Natural killer cell (primary cell): Measurements from ENCODE around the gene CCDC57. TPM values are rescaled to one million over a fixed set of nuclear protein-coding genes. Genes with fewer than 3 reads are reported as not detected.

ENCODE experiments used
- ATAC-seq, 3 donors: fragments of 150-1000 bp in 2 of 3; fragments of 200-7000 bp in 1 of 3; cut with Tn5 transposase; 1 replicate in 1 of 3; 2 replicates in 2 of 3; pipeline ENCODE4 v1.10.0; 2021; ENCODE audit warnings: mild to moderate bottlenecking in 2 of 3, moderate library complexity in 2 of 3
- DNase-seq, 2 donors: peaks; one replicate each; pipeline versions ENCODE4 v3.0.0 to v3.0.0-alpha.2; 2013 to 2021; ENCODE audit warnings: mixed read lengths in 1 of 2
- H3K27ac ChIP-seq: one replicate; pipeline ENCODE4 v1.5.1; 2013; ENCODE audit warnings: mild to moderate bottlenecking, low read length
- H3K27me3 ChIP-seq: one replicate; pipeline ENCODE4 v1.6.1; 2013; ENCODE audit warnings: low read length; ENCODE audit not compliant: control insufficient read depth, insufficient read depth
- H3K36me3 ChIP-seq: one replicate; pipeline ENCODE4 v1.6.1; 2013; ENCODE audit warnings: low read length; ENCODE audit not compliant: control insufficient read depth, insufficient read depth
- H3K4me1 ChIP-seq: one replicate; pipeline ENCODE4 v1.6.1; 2013; ENCODE audit warnings: low read length; ENCODE audit not compliant: control insufficient read depth, insufficient read depth
- H3K4me3 ChIP-seq: one replicate; pipeline ENCODE4 v1.5.1; 2013; ENCODE audit warnings: low read length
- H3K9me3 ChIP-seq: one replicate; pipeline ENCODE4 v1.6.1; 2013; ENCODE audit warnings: low read length; ENCODE audit not compliant: control insufficient read depth, insufficient read depth
- H3K27ac Mint-ChIP-seq, 2 donors: one replicate each; pipeline ENCODE4 v1.8.0; 2022; ENCODE audit warnings: mild to moderate bottlenecking in 2 of 2, mixed read lengths in 2 of 2, moderate library complexity in 1 of 2
- H3K27me3 Mint-ChIP-seq, 2 donors: one replicate each; pipeline ENCODE4 v1.8.0; 2022; ENCODE audit warnings: low read depth in 2 of 2, mixed read lengths in 2 of 2
- H3K36me3 Mint-ChIP-seq: one replicate; pipeline ENCODE4 v1.8.0; 2022; ENCODE audit warnings: mixed read lengths
- H3K4me1 Mint-ChIP-seq, 2 donors: one replicate each; pipeline ENCODE4 v1.8.0; 2022; ENCODE audit warnings: mixed read lengths in 2 of 2
- H3K4me3 Mint-ChIP-seq: one replicate; pipeline ENCODE4 v1.8.0; 2022; ENCODE audit warnings: mild to moderate bottlenecking, moderate library complexity, mixed read lengths
- H3K9me3 Mint-ChIP-seq, 2 donors: one replicate each; pipeline ENCODE4 v1.8.0; 2022; ENCODE audit warnings: mixed read lengths in 2 of 2
- WGBS: methylation state at CpG from one replicate; pipeline ENCODE4 v1.1.7; 2013; ENCODE audit warnings: missing lambda C conversion rate; ENCODE audit not compliant: insufficient coverage; 5-methylcytosine and 5-hydroxymethylcytosine counted together
- intact Hi-C: fragments of 100-400 bp; cut with micrococcal nuclease; formaldehyde crosslinking; loops from one replicate; pipeline ENCODE4 v1.14.2; 2022
- total RNA-seq, 4 donors: library from RNA; stranded (reverse); fragments of 120-200 nt in 1 of 4; gene quantifications; one replicate each; pipeline versions ENCODE4 v1.2.3 to v1.2.4, GENCODE V29; 2013 to 2022
- TF ChIP-seq, protein P1 (sequence below): fragments of 200-600 bp; IDR thresholded peaks from one replicate; pipeline ENCODE4 v1.8.0; 2022; ENCODE audit warnings: antibody characterized with exemption

CCDC57 gene
- total RNA-seq, 3 donors from 2014 or later (not counting 1 experiment from before 2014, with no cell fraction given): 69.7 to 79.2 (median 75.1) TPM

DNA sequence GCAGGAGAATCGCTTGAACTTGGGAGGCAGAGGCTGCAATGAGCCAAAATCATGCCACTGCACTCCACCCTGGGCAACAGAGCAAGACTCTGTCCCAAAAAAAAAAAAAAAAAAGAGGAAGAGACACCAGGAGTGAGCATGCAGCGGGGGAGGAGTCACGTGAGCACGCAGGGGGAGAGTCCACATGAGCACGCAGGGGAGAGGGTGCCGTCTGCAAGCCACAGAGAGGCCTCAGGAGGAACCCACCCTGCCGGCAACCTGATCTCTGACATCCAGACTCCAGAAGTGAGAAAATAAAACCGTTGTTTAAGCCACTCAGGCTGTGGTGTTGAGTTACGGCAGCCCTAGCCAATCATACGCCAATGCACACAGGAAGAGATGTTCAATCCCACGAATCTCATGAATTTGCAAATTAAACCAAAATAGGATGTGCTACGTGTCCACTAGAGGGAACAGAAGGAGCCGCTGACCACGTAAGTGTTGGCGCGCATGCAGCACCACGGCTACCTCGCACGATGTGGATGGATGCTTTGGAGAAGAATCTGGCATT, 42.2 kb downstream of the CCDC57 start:
- peak overlapping the region in 1 of 2 donors; percentile 40 for H3K27ac Mint-ChIP-seq
- TF ChIP-seq, protein P1, sequence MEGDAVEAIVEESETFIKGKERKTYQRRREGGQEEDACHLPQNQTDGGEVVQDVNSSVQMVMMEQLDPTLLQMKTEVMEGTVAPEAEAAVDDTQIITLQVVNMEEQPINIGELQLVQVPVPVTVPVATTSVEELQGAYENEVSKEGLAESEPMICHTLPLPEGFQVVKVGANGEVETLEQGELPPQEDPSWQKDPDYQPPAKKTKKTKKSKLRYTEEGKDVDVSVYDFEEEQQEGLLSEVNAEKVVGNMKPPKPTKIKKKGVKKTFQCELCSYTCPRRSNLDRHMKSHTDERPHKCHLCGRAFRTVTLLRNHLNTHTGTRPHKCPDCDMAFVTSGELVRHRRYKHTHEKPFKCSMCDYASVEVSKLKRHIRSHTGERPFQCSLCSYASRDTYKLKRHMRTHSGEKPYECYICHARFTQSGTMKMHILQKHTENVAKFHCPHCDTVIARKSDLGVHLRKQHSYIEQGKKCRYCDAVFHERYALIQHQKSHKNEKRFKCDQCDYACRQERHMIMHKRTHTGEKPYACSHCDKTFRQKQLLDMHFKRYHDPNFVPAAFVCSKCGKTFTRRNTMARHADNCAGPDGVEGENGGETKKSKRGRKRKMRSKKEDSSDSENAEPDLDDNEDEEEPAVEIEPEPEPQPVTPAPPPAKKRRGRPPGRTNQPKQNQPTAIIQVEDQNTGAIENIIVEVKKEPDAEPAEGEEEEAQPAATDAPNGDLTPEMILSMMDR: no peak
- intact Hi-C loops: no loop called here
- no peaks in the 10 kb centered on the region for H3K27me3 Mint-ChIP-seq
- Histone ChIP-seq H3K4me1 (no peaks in the 10 kb centered on the region), H3K27me3 (no peaks in the 10 kb centered on the region), H3K27ac (no peak overlapping the region), H3K4me3 (no peak overlapping the region), H3K9me3 (no peaks in the 10 kb centered on the region), H3K36me3 (peaks cover 3% of the 10 kb centered on the region)
- H3K4me1 Mint-ChIP-seq: no peaks in the 10 kb centered on the region
- H3K9me3 Mint-ChIP-seq: no peaks in the 10 kb centered on the region
- 83% methylated on average over 19 of the region's 19 CpGs for WGBS
- no peaks in the 10 kb centered on the region for H3K36me3 Mint-ChIP-seq
- ATAC-seq (no peak), DNase-seq (no peak)
- H3K4me3 Mint-ChIP-seq: no peak overlapping the region

DNA sequence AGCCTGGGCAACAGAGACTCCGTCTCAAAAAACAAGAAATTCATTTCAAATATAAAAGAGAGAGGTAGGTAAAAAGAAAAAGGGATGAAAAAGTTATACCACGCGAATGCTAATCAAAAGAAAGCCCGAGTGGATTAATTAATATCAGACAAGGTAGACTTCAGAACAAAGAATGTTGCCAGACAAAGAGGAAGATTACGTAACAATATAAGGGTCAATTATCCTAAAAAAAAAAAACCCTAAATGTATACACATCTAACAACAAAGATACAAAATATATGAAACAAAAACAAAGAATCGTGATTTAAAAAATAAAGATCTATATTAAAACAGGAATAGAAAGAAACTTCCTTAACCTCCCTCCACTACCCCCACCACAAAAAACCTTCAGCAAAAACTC, 44.1 kb downstream of the CCDC57 start:
- DNase-seq (no peak), ATAC-seq (no peak)
- no peak overlapping the region for H3K4me3 Mint-ChIP-seq
- H3K27ac Mint-ChIP-seq: no peak overlapping the region
- H3K36me3 Mint-ChIP-seq: no peaks in the 10 kb centered on the region
- no peaks in the 10 kb centered on the region for H3K4me1 Mint-ChIP-seq
- no peaks in the 10 kb centered on the region for H3K9me3 Mint-ChIP-seq
- Histone ChIP-seq H3K27ac (no peak overlapping the region), H3K27me3 (no peaks in the 10 kb centered on the region), H3K4me1 (no peaks in the 10 kb centered on the region), H3K9me3 (no peaks in the 10 kb centered on the region), H3K4me3 (no peak overlapping the region), H3K36me3 (peaks cover 3% of the 10 kb centered on the region)
- 91% methylated on average over 3 of the region's 6 CpGs for WGBS
- TF ChIP-seq, protein P1: no peak
- no peaks in the 10 kb centered on the region for H3K27me3 Mint-ChIP-seq
- intact Hi-C loops: no loop called here

DNA sequence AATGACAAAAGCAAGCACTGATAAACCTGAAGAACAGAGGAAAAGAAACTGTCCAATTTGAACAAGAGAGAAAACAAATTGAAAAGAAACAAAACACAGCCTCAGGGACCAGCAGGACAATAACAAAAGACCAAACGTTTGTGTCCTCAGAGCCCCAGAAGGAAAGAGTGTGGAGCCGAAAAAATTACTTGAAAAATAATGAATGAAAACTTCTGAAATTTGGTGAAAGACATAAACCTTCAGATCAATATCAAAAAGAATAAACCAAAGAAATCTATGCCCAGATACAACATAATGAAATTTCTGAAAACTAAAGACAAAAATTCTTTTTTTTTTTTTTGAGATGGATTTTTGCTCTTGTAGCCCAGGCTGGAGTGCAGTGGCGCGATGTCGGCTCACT, 45.6 kb downstream of the CCDC57 start:
- peak overlapping the region in 1 of 2 donors; percentile 45 for H3K27ac Mint-ChIP-seq
- TF ChIP-seq, protein P1: no peak
- H3K9me3 Mint-ChIP-seq: no peaks in the 10 kb centered on the region
- H3K27me3 ChIP-seq: no peaks in the 10 kb centered on the region
- 95% methylated on average over 2 of the region's 5 CpGs for WGBS
- H3K4me3 Mint-ChIP-seq: no peak overlapping the region
- H3K27me3 Mint-ChIP-seq: no peaks in the 10 kb centered on the region
- no peaks in the 10 kb centered on the region for H3K4me1 ChIP-seq
- no peaks in the 10 kb centered on the region for H3K4me1 Mint-ChIP-seq
- H3K36me3 Mint-ChIP-seq: no peaks in the 10 kb centered on the region
- peaks cover 3% of the 10 kb centered on the region for H3K36me3 ChIP-seq
- H3K27ac ChIP-seq: no peak overlapping the region
- intact Hi-C loops: no loop called here
- no peak overlapping the region for H3K4me3 ChIP-seq
- no peak for ATAC-seq
- DNase-seq: no peak
- H3K9me3 ChIP-seq: no peaks in the 10 kb centered on the region

DNA sequence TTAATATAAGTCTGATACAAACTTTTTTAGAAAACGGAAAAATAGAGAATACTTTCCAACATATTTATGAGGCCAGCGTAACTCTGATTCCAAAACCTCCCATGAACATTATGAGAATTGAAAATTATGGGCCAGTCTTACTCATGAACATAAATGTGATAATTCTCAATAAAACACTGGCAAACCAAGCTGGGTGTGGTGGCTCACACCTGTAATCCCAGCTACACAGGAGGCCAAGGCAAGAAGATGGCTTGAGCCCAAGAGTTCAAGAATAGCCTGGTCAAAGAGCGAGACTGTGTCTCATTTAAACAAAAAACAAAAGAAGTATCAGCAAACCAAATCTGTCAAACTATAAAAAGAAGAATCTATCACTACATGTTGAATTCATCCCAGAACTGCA, 47.8 kb downstream of the CCDC57 start:
- H3K27ac Mint-ChIP-seq: no peak overlapping the region
- ATAC-seq (no peak), DNase-seq (no peak)
- intact Hi-C loops: no loop called here
- H3K4me3 Mint-ChIP-seq: no peak overlapping the region
- 97% methylated on average over 2 of the region's 3 CpGs for WGBS
- Histone ChIP-seq H3K4me3 (no peak overlapping the region), H3K9me3 (no peaks in the 10 kb centered on the region), H3K4me1 (no peaks in the 10 kb centered on the region), H3K27me3 (no peaks in the 10 kb centered on the region), H3K27ac (no peak overlapping the region), H3K36me3 (peaks cover 3% of the 10 kb centered on the region)
- no peaks in the 10 kb centered on the region for H3K9me3 Mint-ChIP-seq
- H3K36me3 Mint-ChIP-seq: no peaks in the 10 kb centered on the region
- TF ChIP-seq, protein P1: no peak
- H3K27me3 Mint-ChIP-seq: no peaks in the 10 kb centered on the region
- H3K4me1 Mint-ChIP-seq: no peaks in the 10 kb centered on the region
